NCI-H2029 (cell line): ENCODE measurements around the gene CABLES2.
A peak's percentile ranks its signal among the peaks of the same experiment; 100 is the strongest.

Experiments
- DNase-seq: peaks from one replicate; lab custom pipeline; 2025; lab: John Stamatoyannopoulos, UW

Gene CABLES2

GRCh38 chr20:62359491-62360121 lies 47.5 kb downstream of the CABLES2 start:
- DNase-seq: no peak

- no peak for DNase-seq
These were observed 48.0 kb downstream of the CABLES2 start for GRCh38 chr20:62359043-62359490.

DNA sequence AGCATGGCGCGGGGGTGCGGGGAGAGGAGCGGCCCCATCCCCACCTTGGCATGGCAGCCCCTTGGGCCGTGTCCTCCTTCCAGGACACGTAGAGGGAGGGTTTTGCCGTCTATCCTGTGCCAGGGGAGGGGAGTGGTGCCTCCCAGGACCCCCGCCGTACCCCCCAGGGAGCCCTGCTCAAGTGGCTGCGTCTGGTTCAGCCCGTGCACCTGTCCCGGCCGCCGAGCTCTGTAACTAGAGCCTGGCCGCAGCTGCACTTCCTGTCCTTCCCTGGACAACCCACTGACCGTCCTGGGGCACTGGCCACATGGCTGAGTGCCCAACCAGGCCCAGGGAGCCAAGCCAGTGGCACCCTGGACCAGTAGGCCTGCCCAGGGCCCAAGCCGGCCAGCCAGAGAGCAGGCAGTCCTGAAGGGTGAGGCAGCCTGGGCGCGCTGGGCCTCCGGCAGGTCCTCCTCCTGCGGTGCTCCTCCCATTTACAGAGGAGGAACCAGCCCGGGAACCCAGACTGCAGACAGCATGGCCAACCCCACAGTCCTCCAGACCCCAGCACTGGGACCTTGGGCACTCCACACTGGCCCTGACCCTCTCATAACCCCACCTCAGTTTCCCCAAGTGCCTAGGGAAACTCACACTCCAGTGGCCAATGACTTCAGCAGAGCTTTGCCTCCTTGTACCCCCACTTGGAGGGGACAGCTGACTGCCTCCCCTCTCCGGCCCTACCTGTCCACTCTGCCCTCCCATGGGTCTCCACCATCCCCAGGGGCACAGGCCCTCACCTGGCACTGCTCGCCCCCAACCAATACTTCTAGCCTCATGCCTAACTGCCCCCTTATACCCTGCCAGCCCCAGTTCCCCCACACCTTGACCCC lies 48.7 kb downstream of the CABLES2 start:
- no peak for DNase-seq

DNA sequence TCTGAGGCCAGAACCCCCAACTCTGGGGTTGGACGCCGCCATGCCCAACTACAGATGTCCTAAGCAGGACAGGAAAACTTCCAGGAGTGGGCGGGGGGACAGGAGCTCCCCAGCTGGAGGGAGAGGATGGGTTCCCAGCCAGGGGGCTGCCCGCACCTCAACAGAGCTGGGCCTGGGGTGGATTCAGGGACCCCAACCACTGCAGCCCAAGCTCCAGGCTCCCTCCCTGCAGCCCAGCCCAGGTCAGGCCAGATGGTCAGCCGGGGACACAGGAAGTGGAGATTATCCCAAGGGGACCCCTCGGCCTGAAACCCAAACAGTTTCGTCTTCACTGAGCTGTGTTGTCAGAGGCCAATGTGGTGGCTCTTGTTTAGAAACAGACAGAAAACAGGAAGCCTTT lies 49.4 kb downstream of the CABLES2 start:
- no peak for DNase-seq

DNA sequence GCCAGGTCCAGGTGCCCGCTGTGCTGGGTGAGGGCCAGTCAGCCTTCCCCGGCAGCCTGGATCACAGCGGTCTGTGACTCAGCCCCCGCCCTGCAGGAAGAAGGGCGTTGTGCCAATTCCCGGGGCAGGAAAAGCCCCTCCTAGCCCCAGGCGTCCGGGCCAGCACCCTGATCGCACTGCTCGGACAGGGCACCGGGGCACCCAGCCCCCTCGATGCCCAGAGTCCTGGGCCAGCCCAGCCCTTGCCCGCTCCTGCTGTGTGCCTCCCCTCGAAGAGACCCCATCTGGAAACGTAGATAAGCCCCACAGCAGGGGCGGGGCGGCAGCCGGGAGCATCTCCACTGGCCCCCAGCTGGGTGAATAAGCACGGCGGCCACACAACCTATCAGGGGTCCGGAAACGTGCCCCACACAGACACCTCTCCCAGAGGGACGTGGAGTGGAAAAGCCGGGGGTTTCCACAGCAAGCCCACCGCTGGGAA lies 49.9 kb downstream of the CABLES2 start:
- no peak for DNase-seq

DNA sequence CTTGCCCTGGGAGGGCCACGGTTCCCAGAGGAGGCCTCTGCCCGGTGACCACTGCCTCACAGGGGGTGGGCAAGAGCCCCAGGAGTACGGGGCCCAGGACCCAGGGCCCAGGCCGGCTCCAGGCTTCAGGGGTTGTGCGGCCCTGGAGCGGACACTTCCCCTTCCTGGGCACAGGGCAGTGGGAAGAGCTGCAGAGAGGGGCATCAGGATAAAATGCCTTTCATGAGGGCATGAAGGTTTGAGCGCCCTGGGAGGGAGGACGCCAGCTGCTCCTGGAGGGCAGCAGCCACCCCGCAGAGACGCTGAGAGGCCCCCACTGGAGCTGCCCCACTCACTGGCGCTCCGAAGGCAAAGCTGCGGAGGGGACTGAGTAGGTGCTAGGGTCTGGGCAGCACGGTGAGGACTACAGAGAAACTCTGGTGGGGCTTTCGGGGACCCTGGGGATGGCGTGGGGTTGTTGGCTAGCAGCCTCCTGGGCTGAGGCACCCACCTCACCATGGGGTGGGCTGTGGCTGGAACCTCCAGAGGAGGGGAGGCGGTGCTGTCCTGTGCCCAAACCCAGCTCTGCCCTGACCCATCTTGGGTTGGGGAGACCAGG lies 50.4 kb downstream of the CABLES2 start:
- no peak for DNase-seq

GRCh38 chr20:62355878-62356588 lies 51.1 kb downstream of the CABLES2 start:
- DNase-seq: no peak

DNA sequence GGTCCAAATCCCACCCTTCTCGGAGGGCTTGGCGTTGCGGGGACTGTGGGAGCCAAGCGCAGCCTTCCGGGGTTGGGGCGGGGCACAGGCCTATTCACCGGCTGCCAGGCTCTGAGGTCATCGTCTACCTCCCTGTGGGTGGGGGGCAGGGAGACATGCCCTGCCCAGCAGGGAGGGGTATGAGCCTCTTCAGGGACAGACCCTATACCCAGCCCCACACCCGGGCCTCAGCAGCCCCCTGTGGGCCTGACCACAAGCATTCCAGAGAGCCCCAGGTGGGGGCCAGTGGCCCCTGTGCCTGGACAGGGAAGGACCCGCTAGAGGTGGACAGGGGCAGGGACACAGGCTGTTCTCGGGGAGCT lies 51.6 kb downstream of the CABLES2 start:
- peak; percentile 65 for DNase-seq

GRCh38 chr20:62354811-62355341 lies 52.2 kb downstream of the CABLES2 start:
- no peak for DNase-seq

- DNase-seq: no peak
These were observed 52.9 kb downstream of the CABLES2 start for GRCh38 chr20:62354031-62354808.

DNA sequence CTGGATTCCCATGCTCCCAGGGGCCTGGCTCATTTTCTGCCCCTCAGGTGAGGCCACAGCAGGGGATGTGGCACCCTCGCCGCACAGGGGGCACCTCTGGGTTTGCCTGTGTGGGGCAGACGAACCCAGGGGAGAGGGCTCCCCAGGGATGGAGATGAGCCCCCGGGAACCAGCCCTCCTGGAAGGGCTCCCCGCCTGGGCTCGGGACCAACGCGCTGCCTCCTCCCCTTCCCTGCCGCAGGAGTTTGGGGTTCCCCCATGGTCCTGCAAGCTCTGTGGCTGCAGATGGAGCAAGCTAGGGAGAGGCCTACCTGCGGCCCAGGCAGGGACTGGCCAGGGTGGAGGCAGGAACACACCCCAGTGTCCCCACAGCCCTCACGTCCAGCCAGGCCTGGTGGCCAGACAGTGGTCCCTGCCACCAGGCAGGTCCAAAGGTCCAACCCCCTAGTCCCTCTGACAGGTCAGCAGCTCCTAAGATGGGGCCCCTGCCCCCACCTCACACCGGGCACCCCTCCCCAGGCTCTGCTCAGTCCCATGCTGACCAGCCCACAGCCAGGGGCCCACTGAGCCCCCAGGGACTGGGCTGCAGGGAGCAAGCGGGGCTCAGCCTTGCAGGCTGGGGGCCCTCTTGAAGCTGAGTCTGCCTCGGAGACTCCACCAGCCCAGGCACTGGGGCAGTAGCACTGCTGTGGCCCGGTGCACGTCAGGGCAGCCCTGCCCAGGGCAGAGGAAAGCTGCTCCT lies 53.6 kb downstream of the CABLES2 start:
- DNase-seq: no peak

DNA sequence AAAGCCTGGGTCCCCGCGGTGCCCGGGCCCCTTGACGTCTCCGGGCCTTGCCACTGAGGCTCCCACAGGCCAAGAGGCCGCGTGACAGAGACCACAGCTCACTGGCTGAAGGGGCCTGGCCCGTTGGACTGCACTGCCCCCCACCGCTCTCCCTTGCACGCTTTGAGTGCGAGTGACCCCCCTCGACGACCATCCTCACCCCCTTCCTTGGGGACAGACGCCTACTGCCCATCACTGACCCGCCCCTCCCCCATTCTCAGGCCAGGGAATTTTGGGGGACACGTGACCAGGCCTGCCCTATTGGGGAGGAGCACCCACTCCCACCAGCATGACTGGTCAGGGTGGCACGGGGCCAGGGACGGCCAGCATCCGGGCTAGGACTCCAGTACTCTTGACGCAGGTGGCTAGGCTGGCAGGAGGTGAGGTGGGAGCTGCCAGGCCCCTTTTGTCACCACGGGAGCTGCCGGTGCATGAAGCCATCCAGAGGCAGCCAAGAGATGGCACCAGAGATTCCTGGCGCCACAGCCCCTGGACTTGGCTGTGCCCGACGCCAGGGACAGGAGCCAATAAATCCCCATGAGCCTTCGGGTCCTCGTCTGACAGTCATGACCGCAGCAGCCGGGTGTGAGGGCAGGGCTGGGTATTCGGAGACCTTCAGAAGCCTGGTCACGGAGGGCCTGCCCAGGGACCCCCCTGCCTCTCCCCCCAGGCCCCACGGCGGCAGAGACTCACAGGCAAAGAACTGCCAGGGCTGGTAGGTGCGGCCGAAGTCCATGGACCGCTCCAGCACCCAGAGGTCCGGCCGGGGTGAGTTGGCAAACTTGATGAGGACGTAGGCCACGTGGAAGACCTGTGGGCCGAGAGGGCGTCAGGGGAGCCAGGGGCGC lies 54.4 kb downstream of the CABLES2 start:
- peak; percentile 95 for DNase-seq

DNA sequence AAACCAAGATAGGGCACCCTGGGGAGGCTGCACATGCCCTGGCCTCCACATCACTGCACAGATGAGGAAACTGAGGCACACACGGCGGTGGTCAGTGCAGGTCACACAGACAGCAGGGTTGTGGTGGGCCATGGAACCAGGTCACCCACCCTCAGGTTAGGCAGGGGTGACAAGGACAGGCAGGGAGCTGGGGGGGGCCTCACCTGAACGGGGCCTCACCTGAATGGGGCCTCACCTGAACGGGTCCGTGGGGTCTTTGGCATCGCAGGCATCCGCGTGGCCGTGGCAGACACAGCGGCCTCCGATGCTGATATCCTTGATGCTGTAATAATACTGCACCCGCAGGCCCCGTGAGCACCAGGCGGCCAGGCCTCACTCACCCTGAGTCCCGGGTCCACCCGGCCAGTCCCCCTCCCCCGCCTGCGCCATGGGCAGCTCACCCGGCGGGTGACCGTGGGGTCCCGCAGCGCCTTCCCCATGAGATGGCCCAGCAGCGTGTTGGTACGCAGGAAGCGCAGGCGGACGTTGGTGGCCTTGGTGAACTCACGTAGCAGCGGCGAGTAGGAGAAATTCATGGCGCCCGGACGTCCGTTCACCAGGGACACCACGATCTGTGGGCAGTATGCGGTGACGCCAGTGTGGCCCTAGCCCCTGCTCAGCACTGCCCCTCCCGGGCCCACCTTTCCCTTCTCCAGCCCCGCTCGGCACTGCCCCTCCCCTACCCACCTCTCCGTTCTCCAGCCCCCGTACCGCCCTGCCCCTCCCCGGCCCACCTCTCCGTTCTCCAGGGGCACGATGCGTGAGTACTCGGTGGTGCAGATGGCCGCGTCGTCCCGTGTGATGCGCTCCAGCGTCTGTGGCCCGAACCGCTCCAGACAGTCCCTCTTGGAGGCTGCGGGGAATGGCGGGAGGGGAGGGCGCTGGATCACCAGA lies 55.4 kb downstream of the CABLES2 start:
- DNase-seq: no peak

DNA sequence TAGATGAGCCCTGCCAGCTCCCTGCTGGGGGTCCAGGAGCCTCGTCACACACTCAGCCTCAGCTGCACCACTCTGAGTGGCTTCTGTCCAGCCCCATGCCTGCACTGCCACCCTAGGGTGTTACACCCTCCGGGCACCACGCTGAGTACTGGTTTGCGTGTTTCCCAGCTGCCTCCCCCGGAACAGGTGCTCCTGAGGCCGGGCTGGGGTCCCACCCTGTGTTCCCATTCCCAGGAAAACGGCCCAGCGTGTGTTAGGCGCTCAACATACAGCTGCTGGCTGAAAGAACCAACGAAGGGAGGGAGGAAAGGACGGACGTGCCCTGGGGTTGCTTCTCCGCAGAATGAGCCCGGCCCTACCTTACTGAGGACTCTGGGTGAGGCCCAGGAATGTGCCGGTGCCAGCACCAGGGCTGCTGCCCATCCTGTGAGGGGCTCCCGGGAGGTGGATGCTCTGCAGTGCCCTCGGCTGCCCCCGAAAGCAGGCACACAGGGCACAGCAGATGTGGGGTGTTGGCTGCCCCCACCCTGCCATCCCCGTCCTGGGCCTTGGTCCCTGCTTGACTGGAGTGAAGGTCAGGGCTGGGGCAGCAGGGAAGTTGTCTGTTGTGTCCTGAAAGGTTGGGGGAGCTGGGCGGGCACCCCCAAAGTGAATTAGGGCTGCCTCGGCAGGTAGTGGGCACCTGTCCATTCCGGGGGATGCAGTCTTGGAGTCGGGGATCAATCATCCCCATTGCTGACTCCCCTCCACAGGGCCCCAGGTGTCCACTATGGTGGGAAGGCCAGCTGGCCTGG lies 56.3 kb downstream of the CABLES2 start:
- no peak for DNase-seq

DNA sequence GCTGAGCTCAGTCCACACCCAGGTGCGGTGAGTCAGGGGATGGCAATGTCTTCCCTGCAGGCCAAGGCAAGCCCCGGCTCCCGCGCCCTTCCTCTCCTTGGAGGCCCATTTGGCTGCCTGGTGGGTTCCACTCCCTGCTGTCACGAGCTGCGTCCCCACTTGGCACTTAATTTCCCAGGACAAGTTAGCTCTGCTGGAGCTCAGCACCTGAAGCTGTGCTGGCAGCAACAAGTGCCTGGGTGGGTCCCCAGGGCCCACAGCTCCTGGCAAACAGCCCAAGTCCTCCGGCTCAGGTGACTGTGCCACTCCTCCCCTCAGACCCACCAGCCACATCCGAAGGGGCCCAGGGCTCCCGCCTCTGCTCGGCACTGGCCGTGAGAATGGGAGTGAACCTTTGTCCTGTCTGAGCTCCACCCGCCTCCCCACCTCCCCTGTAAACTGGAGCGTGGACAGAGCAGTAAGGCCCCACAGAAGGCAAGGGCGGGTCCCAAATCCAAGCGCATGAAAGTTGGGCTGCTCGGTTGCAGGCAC lies 56.9 kb downstream of the CABLES2 start:
- no peak for DNase-seq

- DNase-seq: no peak
These were observed 57.5 kb downstream of the CABLES2 start for GRCh38 chr20:62349556-62350097.

DNA sequence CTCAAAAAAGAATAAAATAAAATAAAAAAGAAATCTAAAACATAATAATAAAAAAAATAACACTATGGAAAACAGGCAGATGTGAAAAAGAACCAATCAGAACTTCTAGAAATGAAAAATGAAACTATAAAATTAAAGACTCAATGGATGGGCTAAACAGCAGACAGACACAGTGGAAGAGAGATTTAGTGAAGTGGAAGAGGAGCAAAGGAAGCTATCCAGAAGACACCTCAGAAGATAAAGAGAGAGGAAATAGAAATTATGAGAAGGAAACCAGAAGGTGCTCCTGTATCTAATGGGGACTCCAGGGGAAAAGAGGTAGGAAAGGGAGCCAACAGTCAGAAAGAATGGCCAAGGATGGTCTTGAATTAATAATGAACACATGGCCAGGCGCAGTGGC lies 58.5 kb downstream of the CABLES2 start:
- no peak for DNase-seq
